ENCODE measurements around the gene RMI2. TPM values are rescaled to one million over a fixed set of nuclear protein-coding genes. Genes with fewer than 3 reads are reported as not detected.
"Not testable (repeated sequence)": the region's sequence is repeated elsewhere in the genome, so short reads cannot be mapped to it uniquely, and the experiment has no call there.

RMI2 gene
- total RNA-seq, 1 donor from 2014 or later = 0.48 TPM

DNA sequence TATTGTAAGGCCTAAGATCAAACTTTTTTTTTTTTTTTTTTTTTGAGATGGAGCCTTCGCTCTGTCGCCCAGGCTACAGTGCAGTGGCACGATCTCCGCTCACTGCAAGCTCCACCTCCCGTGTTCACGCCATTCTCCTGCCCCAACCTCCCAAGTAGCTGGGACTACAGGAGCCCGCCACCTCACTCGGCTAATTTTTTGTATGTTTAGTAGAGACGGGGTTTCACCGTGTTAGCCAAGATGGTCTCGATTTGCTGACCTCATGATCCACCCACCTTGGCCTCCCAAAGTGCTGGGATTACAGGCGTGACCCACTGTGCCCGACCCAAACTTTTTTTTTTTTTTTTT is 25.6 kb downstream of the RMI2 start:
- peak; percentile 10 for DNase-seq
- ATAC-seq (ENCODE audit: poor library complexity); intact Hi-C loops (cut with DNase I): not testable (repeated sequence)

DNA sequence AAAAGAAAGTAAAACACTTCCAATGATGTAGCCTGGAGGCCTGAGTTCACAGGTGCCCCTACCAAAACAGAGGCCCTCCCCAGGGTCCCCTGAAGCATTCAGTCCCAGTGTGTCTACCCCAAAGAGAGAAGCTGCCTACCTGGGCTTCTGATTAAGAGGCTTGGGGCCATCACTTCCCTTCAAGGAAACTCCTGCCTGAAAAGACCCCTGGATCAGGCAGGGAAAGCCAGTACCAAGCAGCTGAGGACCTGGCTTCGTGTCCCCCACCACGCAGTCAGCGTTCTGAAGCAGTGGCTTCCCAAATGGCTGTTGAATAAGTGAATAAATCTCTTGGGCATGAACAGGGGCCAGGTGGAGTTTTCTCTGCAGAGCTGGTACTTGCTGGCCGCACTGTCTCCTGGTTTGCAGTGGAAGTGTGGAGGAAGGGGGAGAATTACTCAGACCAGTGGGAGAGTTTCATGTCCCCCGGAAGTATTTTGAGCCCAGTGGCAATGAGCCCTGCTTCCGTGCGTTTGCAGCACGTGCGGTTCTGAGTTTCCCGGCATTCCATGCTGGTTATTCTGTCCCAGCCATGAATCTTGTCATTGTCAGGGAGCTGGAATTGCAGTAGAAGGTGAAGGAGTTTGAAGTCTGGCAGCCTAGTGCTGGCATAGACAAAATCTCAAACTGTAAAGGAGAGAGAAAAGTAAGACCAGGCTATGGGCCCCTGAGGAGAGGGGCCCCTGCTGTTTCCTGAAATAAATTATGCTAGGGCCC is 27.0 kb downstream of the RMI2 start:
- ATAC-seq (ENCODE audit: poor library complexity) = no peak
- DNase-seq = peak; percentile 8
- intact Hi-C loops (cut with DNase I) = no loop called here

DNA sequence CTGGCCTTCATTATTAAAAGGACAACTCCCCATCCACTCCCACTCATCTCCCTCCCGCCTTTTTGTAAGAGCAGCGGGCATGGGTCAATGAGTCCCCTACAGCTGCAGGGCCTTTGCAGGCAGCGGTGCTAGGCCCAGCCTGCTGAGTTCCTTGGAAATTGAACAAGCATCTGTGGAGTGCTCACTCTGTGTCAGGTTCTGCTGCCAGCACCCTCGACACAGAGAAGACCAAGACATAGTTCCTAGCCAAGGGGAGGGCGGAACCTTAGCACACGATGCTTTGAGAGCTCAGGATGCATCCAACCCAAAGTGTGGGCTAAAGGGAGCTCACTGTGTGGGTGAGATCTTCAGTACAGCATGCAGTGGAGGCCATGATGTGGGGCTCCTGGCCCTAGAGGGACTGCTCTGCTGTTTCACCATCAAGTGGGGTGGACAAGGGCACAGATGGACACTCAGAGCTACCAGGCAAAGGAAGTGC is 27.6 kb downstream of the RMI2 start:
- no peak for ATAC-seq (ENCODE audit: poor library complexity)
- intact Hi-C loops (cut with DNase I) = no loop called here
- no peak for DNase-seq

DNA sequence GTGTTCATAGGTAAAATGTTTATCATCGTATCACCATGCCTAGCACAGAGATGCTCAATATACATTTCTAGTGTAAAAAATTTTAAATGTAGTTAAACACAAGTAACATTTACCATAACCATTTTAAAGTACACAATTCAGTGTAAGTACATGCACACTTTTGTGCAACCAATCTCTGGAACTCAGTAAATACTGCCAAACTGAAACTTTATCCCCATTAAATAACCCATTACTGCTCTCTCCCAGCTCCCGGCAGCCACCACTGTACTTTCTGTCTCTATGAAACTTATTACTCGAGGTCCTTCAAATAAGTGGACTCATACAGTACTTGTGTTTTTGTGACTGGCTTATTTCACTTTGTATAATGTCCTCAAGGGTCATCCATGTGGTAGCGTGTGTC is 29.0 kb downstream of the RMI2 start:
- intact Hi-C loops (cut with DNase I) = no loop called here
- ATAC-seq (ENCODE audit: poor library complexity) (no peak), DNase-seq (no peak)

DNA sequence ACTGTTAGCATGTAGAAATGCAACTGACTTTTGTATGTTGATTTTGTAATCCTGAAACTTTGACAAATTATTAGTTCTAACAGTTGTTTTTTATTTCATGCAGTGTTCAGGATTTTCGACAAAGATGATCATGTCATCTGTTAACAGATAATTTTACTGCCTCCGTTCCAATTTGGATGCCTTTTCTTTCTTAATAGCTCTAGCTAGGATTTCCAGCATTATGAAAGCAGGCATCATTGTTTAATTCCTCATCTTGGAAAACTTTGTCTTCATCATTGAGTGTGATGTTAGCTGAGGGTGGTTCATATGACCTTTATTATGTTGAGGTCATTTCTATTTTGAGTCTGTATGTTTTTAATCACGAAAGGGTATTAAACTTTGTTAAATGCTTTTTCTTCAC is 31.9 kb downstream of the RMI2 start:
- DNase-seq (no peak), ATAC-seq (ENCODE audit: poor library complexity) (no peak)
- intact Hi-C loops (cut with DNase I) = no loop called here

DNA sequence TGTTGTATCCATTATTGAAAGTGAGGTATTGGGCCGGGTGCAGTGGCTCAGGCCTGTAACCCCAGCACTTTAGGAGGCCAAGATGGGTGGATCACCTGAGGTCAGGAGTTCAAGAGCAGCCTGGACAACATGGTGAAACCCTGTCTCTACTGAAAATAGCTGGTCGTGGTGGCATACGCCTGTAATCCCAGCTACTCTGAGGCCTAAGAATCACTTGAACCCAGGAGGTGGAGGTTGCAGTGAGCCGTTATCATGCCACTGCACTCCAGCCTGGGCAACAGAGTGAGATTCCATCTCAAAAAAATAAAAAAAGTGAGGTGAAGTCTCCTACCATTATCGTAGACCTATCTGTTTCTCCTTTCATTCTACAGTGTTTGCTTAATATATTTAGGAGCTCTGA is 33.7 kb downstream of the RMI2 start:
- ATAC-seq (ENCODE audit: poor library complexity); intact Hi-C loops (cut with DNase I): not testable (repeated sequence)
- peak; percentile 2 for DNase-seq

DNA sequence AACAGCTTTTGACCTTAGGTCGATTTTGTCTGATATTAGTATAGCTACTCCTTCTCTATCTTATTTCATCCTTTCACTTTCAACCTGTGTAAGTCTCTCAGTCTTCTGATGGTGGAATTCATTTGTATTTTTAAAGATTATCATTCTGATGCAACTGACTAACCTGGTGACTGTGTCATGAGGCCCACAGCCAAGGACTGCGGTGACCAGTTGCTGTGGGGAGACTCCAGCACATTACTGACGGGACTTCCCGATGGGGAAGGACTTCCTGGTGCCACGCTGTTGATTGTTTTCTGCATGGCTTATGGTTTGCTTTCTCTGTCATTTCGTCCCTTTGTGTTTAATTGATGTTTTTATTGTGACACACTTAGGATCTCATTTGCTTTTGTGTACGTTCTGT is 34.2 kb downstream of the RMI2 start:
- intact Hi-C loops (cut with DNase I) = no loop called here
- no peak for DNase-seq
- no peak for ATAC-seq (ENCODE audit: poor library complexity)

DNA sequence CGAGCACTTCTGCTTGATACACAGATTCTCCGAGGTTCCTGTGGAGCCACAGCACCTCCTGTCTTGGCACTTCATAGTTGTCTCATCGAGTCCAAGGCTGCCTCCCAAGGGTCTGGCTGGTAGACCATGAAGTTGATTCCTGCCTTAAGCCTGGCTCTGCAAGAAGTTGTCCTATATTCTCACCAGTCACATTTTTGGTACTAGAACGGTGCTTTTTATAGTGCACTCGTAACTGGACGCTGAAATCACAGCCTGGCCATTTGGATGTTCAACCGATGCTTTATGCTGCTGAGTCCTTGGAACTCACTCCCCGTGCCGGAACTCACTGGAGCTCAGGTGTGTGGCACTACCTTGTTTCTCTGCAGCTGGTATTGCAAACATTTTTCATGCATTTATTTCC is 35.6 kb downstream of the RMI2 start:
- intact Hi-C loops (cut with DNase I) = no loop called here
- ATAC-seq (ENCODE audit: poor library complexity) = no peak
- peak; percentile 13 for DNase-seq

DNA sequence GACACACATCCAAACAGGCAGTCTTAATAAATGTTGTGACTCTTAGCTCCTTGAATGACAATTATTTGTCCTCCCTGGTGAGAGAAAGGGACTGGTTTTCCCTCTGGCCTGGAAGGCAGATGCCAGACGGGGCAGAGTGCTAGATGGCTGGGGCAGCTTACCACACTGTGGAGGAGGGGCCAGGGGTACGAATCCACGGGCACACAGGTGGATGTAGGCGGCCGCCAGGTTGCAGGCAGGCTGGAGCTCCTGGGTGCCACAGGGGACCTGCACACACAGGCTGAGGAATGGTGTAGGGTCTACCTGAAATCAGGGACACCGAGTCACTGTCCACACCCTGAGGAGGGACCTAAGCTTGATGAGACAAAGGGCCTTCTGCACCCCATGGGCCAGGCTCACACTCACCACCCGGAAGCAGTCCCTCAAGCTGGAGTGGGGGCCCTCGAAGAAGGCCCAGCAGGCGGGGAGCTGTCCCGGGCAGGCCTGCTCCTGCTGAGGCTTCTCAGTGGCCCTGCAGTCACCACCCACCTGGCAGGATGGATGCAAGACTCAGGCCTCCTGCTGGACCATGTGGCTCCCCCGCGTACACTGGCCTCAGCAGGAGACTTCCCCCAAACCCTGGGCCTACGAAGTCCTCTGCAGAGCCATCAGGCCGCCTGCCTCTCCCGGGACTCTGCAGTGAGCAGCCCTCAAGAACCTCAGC is 38.4 kb downstream of the RMI2 start:
- DNase-seq (no peak), ATAC-seq (ENCODE audit: poor library complexity) (no peak)
- intact Hi-C loops (cut with DNase I) = no loop called here

DNA sequence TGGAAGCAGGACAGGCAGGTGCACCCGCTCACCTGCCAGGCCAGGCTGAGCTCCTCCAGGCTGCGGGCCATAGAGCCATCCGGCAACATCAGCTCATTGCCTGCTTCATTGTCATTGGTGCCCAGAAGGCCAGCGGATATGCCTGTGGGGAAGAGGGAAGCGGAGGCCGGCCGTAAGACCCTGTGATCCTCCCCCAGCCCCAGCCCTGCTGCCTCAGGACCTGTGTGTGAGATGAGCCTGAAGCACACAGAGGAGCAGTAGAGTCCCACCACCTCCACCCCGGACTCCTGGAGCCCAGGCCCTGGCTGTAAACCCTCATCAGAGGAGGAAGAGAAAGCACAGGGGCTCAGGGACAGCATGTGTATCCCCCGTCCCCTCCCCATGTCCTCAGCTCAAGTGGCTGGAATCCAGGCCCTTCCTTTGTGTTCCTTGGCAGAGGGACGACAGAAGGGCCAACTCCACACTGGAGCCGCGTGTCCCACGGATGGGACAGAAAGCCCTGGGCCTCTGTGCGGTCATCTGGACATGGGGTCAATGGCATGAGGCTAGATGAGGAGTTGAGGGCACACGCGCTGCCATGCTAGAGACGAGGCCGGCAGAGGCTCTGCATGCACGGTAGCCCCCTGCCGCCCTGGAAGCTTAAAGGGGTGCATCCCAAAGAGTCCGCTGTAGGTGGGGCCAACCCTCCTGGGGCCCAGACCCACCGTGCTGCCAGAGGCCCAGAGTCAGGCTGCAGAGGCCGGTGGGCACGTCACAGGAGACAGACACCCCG is 39.1 kb downstream of the RMI2 start:
- no peak for ATAC-seq (ENCODE audit: poor library complexity)
- intact Hi-C loops (cut with DNase I) = no loop called here
- no peak for DNase-seq

DNA sequence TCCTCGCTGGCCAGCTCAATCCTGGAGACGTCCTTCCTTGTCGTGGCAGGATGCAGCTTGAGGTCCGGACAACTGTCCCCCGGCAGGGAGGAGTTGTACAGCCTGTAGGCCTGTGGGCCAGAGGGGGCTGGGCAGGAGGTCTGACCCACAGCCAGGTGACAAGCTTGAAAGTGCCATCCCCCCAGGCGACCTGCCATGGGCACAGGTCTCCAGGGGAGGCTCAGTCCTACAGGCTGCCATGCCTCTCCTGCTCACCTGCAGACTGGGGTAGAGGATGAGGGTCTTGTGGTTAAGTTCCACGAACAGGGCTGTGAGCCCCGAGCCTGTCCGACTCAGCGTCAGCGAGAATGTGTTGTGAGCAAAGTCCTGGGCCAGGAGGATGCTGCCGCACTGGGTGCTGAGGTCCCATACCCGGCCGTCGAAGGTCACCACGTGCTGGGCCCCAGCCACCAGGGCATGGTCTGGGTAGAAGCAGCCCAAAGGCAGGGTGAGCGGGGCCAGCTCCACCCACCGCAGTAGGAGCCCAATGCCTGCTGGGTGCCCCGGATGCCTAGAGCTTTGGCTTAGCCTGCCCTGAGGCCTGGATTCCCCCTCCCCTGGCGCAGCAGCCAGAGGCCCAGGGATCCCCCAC is 39.8 kb downstream of the RMI2 start:
- DNase-seq (no peak), ATAC-seq (ENCODE audit: poor library complexity) (no peak)
- intact Hi-C loops (cut with DNase I) = no loop called here

DNA sequence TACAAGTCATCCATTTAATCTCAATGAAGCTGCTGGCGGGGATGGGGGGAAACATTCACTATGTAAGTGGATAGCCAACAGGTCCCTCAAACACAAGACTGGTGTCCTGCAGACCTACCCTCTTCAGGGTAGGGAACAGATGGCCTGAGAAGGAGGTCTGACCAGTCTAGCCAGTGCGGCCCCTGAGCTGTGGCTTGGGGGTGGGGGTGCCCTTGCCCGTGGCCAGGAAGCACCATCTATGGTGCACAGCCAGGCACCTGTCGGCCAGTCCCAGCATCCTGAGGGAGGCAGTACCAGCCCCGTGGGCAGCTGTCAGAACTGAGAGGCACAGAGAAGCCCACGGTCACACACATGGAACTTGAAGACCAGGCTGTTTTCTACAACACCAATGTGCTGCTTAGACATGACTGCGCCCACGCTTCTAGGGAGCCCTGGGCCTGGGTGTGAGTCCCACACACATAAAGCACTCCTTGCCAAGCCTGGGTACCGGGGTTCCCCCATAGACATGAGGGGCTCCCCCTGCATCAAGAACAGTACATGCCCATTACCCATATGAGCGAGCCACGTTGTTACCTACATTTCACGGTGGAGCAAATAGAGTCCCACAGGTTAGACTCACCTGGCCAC is 40.9 kb downstream of the RMI2 start:
- intact Hi-C loops (cut with DNase I) = no loop called here
- DNase-seq (no peak), ATAC-seq (ENCODE audit: poor library complexity) (no peak)

DNA sequence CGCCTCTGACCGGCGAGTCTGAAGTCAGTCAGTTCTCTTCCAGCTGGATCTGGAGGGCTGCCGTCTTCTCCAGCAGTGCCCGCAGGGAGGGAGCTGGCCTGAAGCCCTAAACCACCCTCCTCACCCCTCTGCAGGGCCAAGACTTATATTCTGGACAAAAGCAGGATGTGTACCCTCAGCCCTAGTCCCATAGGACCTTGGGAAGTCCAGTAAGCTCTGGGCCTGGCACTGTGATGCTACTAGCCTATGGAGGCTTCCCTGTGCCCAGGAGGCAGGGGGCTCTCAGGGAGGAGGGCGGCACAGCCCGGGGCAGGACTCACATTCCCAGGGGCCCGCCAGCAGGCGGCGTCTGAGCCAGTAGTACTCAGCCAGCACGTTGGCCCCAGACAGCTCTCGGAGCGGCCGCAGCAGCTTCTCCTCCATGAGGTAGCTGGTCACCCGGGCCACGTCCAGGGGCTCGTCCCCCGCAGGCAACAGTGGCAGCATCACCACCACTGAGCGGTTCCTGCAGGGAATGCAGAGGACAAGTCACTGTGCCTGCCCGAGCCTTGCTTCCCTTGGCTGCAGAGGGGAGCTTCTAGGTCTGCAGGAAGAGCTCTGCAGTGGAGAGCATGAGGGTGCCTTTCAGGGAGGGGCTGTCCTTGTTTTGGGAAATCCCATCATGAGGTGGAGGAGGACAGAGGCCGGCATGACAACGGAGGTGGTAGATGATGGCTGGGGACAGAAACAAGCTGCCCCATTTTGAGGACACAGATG is 41.7 kb downstream of the RMI2 start:
- intact Hi-C loops (cut with DNase I) = no loop called here
- DNase-seq (peak; percentile 68), ATAC-seq (ENCODE audit: poor library complexity) (peak; percentile 81)

DNA sequence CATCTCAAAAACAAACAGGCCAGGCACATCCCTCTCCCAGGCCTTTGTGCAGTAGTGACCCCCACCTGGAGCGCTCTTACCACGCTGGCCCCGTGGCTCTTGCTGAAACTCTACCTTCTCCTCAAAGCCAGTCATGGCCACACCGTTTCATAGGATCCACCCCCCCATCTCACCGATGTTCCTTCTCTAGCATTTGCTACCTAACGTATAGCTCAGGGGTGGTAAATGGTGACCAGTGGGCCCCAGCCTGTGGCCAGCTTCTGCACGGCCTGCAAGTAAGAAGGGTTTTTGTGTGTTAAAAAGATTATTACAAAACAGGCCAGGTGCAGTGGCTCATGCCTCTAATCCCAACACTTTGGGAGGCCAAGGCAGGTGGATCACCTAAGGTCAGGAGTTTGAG is 43.8 kb downstream of the RMI2 start:
- DNase-seq = no peak
- ATAC-seq (ENCODE audit: poor library complexity) = no peak
- intact Hi-C loops (cut with DNase I) = no loop called here

DNA sequence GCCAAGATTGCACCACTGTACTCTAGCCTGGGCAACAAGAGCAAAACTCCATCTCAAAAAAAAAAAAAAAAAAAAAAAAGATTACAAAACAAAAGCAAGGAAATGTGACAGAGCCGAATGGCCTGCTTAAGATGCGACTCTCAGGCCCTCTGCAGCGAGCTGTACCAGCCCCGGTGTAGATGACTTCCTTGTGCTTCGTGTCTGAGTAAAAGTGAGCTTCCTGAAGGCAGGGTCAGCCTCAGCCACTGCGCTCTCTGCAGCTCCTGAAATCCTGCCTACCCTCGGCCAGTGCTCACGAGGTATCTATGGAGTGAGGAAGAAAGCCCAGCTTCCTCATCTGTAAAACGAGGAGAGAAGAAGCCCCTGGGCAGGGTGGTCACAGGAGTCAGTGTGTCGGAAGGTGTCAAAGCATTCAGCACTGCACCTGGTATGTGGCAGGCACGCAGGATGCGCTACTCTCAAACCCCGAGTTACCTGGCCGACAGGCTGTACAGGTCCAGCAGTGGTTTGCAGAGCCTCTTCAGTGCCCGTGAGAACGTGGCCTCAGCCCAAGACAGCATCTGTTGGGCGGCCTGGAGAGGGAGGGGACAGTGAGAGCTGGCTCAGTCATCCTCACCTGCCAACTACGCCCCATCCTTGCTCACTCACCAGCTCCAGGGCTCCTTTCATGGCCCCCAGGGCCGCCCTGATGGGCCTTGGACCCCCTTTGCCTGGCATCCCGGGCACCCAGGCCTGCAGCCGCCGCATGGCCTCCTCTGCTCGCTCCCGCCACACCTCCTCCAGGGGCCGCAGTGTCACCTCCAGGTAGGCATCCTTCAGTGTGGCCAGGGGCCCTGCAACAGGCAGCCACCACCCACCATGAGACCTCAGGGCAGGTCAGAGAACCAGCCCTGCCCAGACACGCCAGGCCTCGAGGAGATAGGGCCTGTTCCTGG is 44.6 kb downstream of the RMI2 start:
- DNase-seq (no peak), ATAC-seq (ENCODE audit: poor library complexity) (no peak)
- intact Hi-C loops (cut with DNase I) = loop anchor here (10.0 kb wide), 3 partner anchors 255 to 675 kb away; no protein-coding TSS in a partner anchor

DNA sequence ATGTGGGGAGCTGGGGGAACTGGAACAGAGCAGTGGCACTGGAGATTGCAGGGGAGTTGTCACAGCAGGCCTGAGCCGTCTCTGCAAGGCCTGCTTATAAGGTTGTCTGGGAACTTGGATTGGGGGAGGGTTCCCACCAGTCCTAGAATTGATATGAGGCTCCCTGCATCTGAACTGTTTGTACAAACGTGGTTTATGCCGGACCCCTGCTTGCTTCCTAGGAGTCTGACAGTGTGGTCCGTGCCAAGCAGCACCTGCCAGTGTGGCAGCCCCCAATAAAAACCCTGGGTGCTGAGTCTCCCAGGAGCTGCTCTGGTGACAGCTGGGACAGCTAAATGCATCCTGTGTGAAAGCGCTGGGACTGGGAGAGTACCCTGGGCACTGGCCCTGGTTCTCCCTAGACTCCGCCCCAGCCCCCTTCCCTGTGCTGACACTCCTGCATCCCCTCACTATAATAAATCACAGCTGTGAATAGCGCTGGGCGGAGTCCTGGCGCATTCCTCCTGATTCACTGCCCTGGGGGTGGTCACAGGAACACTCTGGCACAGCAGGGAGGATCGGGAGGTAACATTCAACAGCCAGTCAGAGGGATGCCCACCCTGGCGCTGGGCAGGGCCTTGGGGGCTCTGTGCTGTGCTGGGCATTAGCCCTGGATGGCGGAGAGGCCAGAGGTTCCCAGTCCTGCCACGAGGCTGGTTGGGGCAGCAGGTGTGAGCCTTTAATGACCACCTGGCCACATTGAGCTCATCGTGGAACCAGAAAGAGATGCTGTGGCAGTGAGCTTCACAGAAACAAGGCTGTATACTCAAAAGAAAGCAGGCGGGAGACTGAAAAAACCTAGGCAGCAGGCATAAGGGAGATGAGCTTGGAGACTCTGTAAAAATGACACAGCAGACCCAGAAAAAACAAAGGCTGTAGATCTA is 45.6 kb downstream of the RMI2 start:
- no peak for ATAC-seq (ENCODE audit: poor library complexity)
- no peak for DNase-seq
- intact Hi-C loops (cut with DNase I) = loop anchor here (10.0 kb wide), 3 partner anchors 254 to 674 kb away; no protein-coding TSS in a partner anchor
